K562 (cell line): ENCODE results near the gene MS4A7. TPM values are rescaled to one million over a fixed set of nuclear protein-coding genes. Genes with fewer than 3 reads are reported as not detected.

ENCODE experiments used
- E2F4 ChIP-seq: sonication (generic); formaldehyde crosslinking; IDR thresholded peaks from 2 replicates; pipeline ENCODE4 v1.8.0; 2022; ENCODE audit warnings: mild to moderate bottlenecking, low read depth, missing genetic modification reagents
- FOXA3 ChIP-seq, 2 experiments: fragments of 450-650 bp in 1 of 2; sonication (generic) in 1 of 2; formaldehyde crosslinking; IDR thresholded peaks in 1 of 2; conservative IDR thresholded peaks in 1 of 2; 2 replicates each; pipeline versions ENCODE4 v1.4.0 to v1.8.0; 2020 to 2022; ENCODE audit warnings: mild to moderate bottlenecking in 2 of 2, missing genetic modification reagents in 1 of 2
- GATA2 ChIP-seq: sonication (generic); formaldehyde crosslinking; IDR thresholded peaks from 2 replicates; pipeline ENCODE4 v1.4.0; 2020; ENCODE audit warnings: mild to moderate bottlenecking, missing genetic modification reagents
- LEF1 ChIP-seq: fragments of 450-650 bp; IDR thresholded peaks from 2 replicates; pipeline ENCODE4 v1.6.1; 2016; ENCODE audit warnings: mild to moderate bottlenecking
- MAFG ChIP-seq: fragments of 450-650 bp; conservative IDR thresholded peaks from 2 replicates; pipeline ENCODE4 v1.6.1; 2016; ENCODE audit warnings: missing genetic modification characterization, missing compliant biosample characterization
- MED1 ChIP-seq: sonication (generic); formaldehyde crosslinking; IDR thresholded peaks from 2 replicates; pipeline ENCODE4 v1.8.1; 2023; ENCODE audit warnings: missing genetic modification reagents, borderline replicate concordance
- OTX1 ChIP-seq: fragments of 450-650 bp; formaldehyde crosslinking; IDR thresholded peaks from 2 replicates; pipeline ENCODE4 v1.4.0; 2022; ENCODE audit warnings: mild to moderate bottlenecking
- PHB ChIP-seq: fragments of 250-450 bp; sonication (Bioruptor Pico); IDR thresholded peaks from 2 replicates; pipeline ENCODE4 v1.5.0; 2021
- POLR2AphosphoS5 ChIP-seq: IDR thresholded peaks from 2 replicates; pipeline ENCODE4 v1.6.1; 2011; ENCODE audit warnings: mild to moderate bottlenecking, low read depth, low read length, moderate library complexity; ENCODE audit not compliant: control insufficient read depth, insufficient read depth
- POU5F1 ChIP-seq: fragments of 150-350 bp; IDR thresholded peaks from 2 replicates; pipeline ENCODE4 v1.6.1; 2014; ENCODE audit warnings: borderline replicate concordance, low read length, low read depth, mild to moderate bottlenecking; ENCODE audit not compliant: partially characterized antibody
- RUNX1 ChIP-seq: sonication (generic); IDR thresholded peaks from 2 replicates; pipeline ENCODE4 v1.6.1; 2016; ENCODE audit warnings: antibody characterized with exemption, low read depth
- SMARCB1 ChIP-seq: IDR thresholded peaks from 2 replicates; pipeline ENCODE4 v1.6.1; 2011; ENCODE audit warnings: improper control_type of control experiment, low read depth; ENCODE audit not compliant: insufficient read length
- TAF1 ChIP-seq: IDR thresholded peaks from 2 replicates; pipeline ENCODE4 v1.6.1; 2011; ENCODE audit warnings: mild to moderate bottlenecking, low read length, moderate library complexity; ENCODE audit not compliant: insufficient read depth, control insufficient read depth, severe bottlenecking; ENCODE audit errors: extremely low read depth
- TRIM25 ChIP-seq: fragments of 450-650 bp; IDR thresholded peaks from 2 replicates; pipeline ENCODE4 v1.7.0; 2016; ENCODE audit warnings: borderline replicate concordance
- TRIM28 ChIP-seq: fragments of 450-650 bp; IDR thresholded peaks from 2 replicates; pipeline ENCODE4 v1.6.1; 2017
- XRCC4 ChIP-seq: IDR thresholded peaks from one replicate; pipeline ENCODE4 v1.6.1; 2011; ENCODE audit not compliant: insufficient read depth, insufficient read length; ENCODE audit errors: extremely low read depth
- YY1 ChIP-seq, 3 experiments: IDR thresholded peaks; 2 replicates each; pipeline ENCODE4 v1.6.1; 2011; ENCODE audit warnings: low read length in 2 of 3, mild to moderate bottlenecking in 2 of 3, moderate library complexity in 2 of 3, borderline replicate concordance in 1 of 3, control low read depth in 1 of 3, low read depth in 1 of 3; ENCODE audit not compliant: insufficient read depth in 3 of 3, insufficient replicate concordance in 2 of 3, control insufficient read depth in 1 of 3, insufficient read length in 1 of 3; ENCODE audit errors: extremely low read depth in 1 of 3
- ZC3H4 ChIP-seq: sonication (generic); formaldehyde crosslinking; IDR thresholded peaks from 2 replicates; pipeline ENCODE4 v1.9.0; 2021; ENCODE audit warnings: missing genetic modification reagents, borderline replicate concordance
- ZFP30 ChIP-seq: fragments of 250-450 bp; sonication (Bioruptor Pico); IDR thresholded peaks from 2 replicates; pipeline ENCODE4 v1.8.0; 2022; ENCODE audit warnings: moderate library complexity, mild to moderate bottlenecking, inconsistent platforms, borderline replicate concordance
- ZMIZ1 ChIP-seq, 2 experiments: fragments of 150-350 bp in 1 of 2; IDR thresholded peaks; 2 replicates each; pipeline ENCODE4 v1.6.1; 2012 to 2016; ENCODE audit warnings: low read depth in 2 of 2, low read length in 2 of 2, mild to moderate bottlenecking in 1 of 2, moderate library complexity in 1 of 2
- ZNF282 ChIP-seq: sonication (generic); formaldehyde crosslinking; IDR thresholded peaks from 2 replicates; pipeline ENCODE4 v1.8.1; 2023; ENCODE audit warnings: missing genetic modification reagents
- ZNF511 ChIP-seq: sonication (generic); formaldehyde crosslinking; IDR thresholded peaks from 2 replicates; pipeline ENCODE4 v1.8.0; 2022; ENCODE audit warnings: mild to moderate bottlenecking, missing genetic modification reagents
- polyA plus RNA-seq, 8 experiments: library from polyadenylated mRNA; depleted of rRNA in 4 of 8; stranded (reverse) in 5 of 8; unstranded in 3 of 8; fragments of >200 nt; fragmentation: Nextera tagmentation in 2 of 8; fragmentation: Illumina TruSeq in 1 of 8; extraction: Ambion mirVana in 2 of 8; extraction: Trizol in 1 of 8; gene quantifications; 2 replicates each; pipeline versions ENCODE4 v1.2.1 to v1.2.3, GENCODE V29; 2011 to 2014; ENCODE audit warnings: inconsistent platforms in 1 of 8, missing spikeins in 1 of 8
- total RNA-seq, 7 experiments: library from RNA; depleted of rRNA in 6 of 7; stranded (reverse); fragments of >200 nt in 6 of 7; fragmentation: Illumina TruSeq in 2 of 7; extraction: Trizol in 2 of 7; gene quantifications; 2 replicates each; pipeline versions ENCODE4 v1.2.1 to v1.2.3, GENCODE V29; 2011 to 2021; ENCODE audit warnings: low replicate concordance in 1 of 7

MS4A7 gene
- total and polyA plus RNA-seq, 9 of the 15 experiments (the other 6 are each of a cell fraction or from before 2014, with no cell fraction given), result not detected

GRCh38 chr11:60345489-60345888 lies 32.8 kb upstream of the MS4A7 start (continued):
- no peak for TF ChIP-seq TRIM25
- no peak for TF ChIP-seq ZNF282 (CRISPR knock-in tag)
- no peak for TF ChIP-seq MED1 (CRISPR knock-in tag)
- no peak for TF ChIP-seq GATA2 (CRISPR knock-in tag)
- no peak for TF ChIP-seq LEF1
- no peak for TF ChIP-seq ZFP30 (CRISPR knock-in tag)
- TF ChIP-seq TRIM28, result no peak
- no peak for TF ChIP-seq XRCC4
- no peak for TF ChIP-seq PHB (CRISPR knock-in tag)
- no peak for TF ChIP-seq POLR2AphosphoS5
- TF ChIP-seq RUNX1, result no peak
- TF ChIP-seq E2F4 (CRISPR knock-in tag), result no peak
- no peak for TF ChIP-seq SMARCB1
- TF ChIP-seq MAFG (tag), result no peak
- no peak for TF ChIP-seq YY1 (IDR thresholded peaks at IDR 0.05; ENCODE audit: borderline replicate concordance in 1 of 3, control insufficient read depth in 1 of 3, extremely low read depth in 1 of 3, insufficient read depth in 3 of 3, insufficient read length in 1 of 3, insufficient replicate concordance in 2 of 3, low read depth in 1 of 3, low read length in 2 of 3)
- TF ChIP-seq ZC3H4 (CRISPR knock-in tag), result no peak
- TF ChIP-seq TAF1, result no peak
- TF ChIP-seq FOXA3 (CRISPR knock-in tag; conservative IDR thresholded peaks at IDR 0.05 in 1 of 2, IDR thresholded peaks at IDR 0.05 in 1 of 2), result no peak
- TF ChIP-seq ZMIZ1 (IDR thresholded peaks at IDR 0.05; ENCODE audit: low read depth in 2 of 2, low read length in 2 of 2), result no peak
- no peak for TF ChIP-seq OTX1 (CRISPR knock-in tag)
- no peak for TF ChIP-seq ZNF511
- no peak for TF ChIP-seq POU5F1
